Fibroblast of skin of left quadriceps (primary cell): ENCODE results near the gene IRX4.

Experiments
- DNase-seq, 2 experiments: peaks; one replicate each; pipeline ENCODE4 v3.0.0-alpha.2; 2013; ENCODE audit warnings: low read depth in 2 of 2

IRX4 gene

GRCh38 chr5:1892211-1892610, 9.5 kb upstream of the IRX4 start:
- no peak for DNase-seq

GRCh38 chr5:1891391-1891790, 8.7 kb upstream of the IRX4 start:
- no peak for DNase-seq

GRCh38 chr5:1890296-1890695, 7.6 kb upstream of the IRX4 start:
- no peak for DNase-seq

DNA sequence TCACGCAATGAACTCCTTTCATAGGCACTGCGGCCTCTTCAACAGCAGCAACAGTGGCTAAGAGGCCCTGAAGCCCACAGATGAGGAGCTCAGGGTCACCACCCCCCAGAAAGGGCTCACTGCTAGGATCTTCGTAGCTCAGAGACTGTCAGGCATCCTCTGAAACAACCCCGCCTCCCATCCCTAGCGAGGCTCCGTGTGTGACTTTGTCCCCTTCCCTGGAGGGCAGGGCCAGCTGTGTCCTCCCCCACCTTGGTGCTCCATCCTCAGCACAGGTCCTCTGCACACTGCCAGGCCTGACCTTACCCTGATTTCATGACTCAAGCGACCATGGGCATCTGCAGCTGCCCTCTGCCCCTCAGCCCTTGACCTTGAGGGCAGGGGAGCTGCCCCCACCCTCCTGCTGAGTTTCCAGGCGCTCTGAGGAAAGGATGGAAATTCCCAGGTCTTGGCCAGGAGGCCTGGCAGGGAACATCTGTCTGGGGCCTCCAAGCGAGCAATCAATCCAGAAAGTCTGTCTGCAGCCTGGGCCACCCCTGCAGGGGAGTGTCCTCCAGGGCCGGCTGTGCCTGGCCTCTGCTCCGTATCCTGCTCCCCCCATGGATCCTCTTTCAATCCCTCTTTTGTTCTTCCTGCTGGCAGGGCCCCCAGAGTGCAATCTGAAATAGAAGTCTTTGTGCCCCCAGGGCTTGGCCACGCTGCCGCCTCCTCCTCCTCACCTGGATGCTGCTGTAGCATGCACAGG, 6.8 kb upstream of the IRX4 start:
- no peak for DNase-seq

DNA sequence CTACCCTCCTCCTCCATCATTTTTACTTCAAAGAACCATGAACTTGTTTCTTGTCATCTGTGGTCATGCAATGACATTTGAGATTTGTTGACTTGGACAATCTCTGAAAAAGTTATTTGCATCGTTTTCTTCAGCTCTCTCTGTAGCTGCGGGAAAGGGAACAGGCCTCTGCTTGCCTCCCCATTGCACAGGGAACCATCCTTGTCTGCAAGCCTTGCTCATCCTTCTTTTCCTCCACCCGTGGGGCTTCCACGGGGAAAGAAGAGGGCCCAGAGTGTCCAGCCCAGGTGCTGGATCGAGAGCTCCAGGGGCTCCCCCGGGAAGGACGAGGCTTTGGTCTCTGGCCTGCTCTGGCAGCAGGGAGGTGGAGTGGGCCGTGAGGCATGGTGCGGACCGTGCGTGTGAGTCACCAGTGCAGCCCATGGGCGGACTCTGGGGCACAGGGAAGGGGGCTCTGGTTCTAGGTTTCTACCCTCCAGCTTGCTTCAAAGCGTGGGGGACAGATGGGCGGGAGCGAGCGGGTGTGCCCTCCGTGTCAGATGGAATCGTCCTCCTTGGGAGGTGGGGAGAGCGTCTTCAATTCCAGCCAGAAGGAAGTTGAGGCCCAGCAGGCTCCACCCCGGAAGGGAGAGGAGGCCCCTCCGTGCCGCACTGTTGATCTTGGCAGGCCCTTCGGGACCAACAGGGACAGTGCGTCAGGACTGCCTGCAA, 6.0 kb upstream of the IRX4 start:
- DNase-seq = no peak

- no peak for DNase-seq
Measured at GRCh38 chr5:1887588-1888360, 5.0 kb upstream of the IRX4 start.

DNA sequence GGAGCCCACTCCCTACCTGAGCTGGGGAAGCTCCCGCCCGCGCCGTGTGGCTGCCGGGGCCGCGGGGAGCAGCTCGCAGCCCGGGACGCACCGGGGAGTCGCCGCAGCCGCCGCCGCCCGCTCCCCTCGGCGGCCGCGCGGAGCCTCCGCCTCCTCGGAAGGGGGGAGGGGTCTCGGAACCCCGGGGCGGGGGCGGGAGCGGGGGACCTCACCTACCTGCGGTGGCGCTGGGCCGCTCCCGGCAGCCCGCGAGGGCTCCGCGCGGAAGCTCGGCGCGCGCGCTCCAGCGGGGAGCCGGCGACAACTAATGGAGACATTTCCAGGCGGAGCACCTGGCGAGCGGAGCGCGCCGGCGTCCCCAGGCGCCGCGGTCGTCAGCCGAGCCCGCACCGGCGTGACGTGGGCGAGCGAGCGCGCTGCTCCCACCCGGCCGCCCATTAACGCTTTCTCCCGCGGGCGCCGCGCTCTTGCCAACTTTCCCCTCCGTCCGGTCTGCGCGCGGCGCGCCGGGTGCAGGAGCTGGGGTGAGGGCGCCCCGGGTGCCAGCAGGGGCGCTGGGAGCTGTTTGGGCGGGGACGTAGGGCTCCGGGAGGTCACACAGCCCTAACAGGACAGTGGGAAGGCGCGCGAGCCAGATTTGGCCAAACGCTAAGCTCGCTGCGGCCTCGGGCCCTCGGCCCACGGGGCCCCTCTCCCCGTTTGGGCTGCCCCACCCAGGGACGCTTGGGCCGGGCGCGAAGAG, 4.3 kb upstream of the IRX4 start:
- no peak for DNase-seq

DNA sequence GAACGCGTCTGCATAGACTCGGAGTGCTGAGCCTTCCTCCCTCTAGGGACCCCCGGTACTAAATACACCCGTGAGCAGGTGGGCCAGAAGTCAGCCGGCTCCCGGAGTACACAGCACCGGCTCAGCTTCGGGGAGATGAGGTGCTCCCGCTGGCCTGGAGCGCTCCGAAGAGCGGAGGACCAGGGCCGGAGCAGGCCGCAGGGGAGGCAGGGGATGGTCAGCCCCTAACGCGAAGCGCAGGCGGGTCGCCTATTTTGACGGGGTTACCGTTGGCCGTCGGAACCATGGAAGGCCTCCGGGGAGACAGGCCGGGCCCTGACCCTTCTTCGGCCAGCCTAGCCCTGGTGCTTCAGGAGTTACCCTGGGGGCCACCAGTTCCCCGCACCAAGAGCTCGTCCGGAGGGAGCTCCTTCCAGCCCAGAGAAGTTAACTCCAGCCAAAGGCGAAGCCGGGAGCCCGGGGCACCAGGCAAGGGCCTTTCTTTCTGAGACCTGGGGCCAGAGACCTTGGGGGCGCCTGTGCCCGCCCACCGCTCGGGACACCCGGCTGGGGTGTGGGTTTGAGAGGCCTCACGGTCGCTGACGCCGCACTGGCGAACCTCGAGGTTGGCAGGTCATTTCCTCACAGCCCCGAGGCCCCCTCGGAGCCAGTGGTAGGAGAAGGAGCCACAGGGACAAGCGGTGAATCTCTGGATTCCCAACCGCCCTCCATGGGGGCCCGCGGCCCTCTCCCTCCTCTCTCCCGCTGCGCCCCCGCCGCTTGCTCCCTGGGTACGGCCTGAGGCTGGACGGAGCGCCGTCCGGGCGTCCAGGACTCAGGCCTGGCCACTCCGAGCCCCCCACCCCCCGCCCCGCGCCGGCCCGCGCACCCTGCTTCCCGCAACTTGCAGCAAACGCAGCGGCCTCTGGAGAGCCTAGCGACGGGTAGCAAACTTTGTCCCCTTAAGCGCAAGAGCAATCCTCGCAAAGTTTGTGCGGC, 3.4 kb upstream of the IRX4 start:
- DNase-seq = no peak

GRCh38 chr5:1885404-1885755, 2.7 kb upstream of the IRX4 start:
- no peak for DNase-seq

- DNase-seq = no peak
Measured at GRCh38 chr5:1884678-1885403, 2.1 kb upstream of the IRX4 start.

DNA sequence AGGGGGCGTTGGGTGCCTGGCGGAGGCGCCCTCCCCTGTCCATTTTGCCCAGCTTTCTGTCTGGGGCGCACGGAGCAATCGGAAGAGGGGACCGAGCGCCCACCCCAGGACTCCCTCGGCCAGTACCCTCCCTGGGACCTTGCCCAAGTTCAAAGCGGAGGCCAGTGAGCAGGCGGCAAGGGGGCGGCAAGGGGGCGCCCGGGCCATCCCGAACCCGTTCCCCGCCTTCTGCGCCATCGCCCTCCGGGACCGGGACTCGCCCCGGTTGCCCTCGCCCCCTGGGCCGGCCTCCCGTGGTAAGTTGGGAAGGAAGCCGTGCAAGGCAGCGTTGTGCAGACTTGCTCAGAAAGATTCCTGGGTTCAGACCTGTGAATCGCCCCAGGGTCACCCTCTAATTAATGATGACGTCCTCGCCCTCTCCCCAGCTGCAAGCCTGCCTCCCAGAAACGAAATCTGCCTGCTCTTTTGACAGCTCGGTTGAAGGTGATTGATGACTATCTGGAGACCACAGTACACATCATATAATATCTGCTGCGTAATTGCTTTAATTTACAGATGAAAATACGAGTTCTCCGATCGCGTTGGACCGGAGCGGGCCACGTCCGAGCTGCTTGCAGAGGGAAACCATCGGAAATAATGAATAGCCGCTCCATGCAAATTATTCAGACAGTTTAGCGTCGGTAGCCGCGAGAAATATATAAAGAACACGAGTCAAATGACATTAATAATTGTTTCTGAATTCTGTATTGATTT, 1.4 kb upstream of the IRX4 start:
- no peak for DNase-seq

DNA sequence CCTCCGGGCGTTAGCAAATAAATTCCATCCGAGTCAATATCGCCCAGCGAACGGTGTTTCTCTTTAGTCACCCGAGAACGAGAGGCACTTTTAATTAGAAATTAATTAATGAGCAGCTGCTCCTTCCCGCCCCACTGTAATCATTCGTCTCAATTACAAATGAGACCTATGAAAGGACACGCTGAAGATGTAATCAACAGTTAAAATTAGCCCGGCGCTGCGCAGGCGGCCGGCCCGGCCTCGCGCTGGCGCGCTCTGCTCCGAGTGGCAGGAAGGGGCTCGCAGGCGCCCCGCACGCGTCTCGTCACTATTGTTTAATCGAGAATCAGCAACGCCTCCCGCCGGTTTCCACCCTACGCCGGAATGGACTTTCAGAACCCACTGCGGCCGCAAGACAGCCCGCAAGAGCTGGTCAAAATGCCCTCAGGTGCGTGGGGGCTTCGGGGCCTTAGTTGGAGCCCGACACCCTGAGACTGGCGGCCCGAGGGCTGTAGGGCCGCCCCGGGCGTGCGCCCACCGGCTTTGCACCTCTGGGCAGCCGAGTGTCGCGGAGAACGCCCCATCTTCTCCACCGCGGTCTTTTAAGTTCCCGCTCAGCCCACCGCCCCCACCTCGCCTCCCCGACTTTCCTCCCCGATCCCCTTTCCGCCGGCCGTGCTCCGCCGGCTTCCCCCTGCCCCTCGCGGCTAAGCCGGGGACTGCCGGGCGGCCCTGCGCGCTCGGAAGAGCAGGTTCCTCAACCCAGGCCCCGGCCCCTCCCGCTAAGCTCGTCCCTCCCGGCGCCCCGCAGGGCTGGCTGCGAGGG, 597 bp upstream of the IRX4 start:
- no peak for DNase-seq

GRCh38 chr5:1881731-1882336, 891 bp downstream of the IRX4 start:
- no peak for DNase-seq

GRCh38 chr5:1881098-1881572, 1.6 kb downstream of the IRX4 start:
- no peak for DNase-seq

DNA sequence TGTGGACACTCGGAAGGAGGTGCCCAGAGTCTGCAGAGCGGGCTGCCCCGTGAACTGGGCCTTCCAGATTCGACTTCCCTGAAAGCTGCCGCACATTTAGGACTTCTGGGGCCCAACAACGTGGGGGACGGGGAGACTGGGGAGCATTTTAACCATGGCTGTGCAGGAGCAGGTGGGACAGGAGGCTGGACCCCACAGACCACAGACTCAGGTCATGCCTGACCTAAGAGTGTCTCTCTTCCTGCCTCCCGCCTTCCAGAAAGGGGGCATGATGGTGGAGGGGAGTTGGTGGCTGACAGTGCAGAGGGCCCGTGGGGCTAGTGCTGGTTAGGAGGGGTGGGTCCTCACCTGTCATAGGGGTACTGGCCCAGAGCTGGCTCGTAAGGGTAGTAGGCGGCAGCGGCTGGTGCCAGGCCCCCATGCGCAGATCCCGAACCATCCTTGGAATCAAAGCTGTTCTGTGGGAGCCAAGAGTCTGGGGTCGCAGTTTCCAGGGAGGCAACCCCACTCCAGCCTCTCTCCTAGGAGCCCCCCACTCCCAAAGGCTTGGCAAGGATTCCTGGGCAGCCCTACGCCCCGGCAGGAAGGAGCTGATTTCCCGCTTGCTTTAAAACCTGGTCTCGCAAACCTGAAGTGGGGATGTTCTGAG, 2.2 kb downstream of the IRX4 start:
- DNase-seq = no peak

GRCh38 chr5:1879292-1880263, 3.1 kb downstream of the IRX4 start:
- no peak for DNase-seq
